NOMO-1 treated with dmso at 0.1 percent for 144 hours (cell line): ENCODE data around the gene TEAD2.
"Not testable (repeated sequence)": the region's sequence is repeated elsewhere in the genome, so short reads cannot be mapped to it uniquely, and the experiment has no call there.

ENCODE experiments used
- DNase-seq: peaks from one replicate; lab custom pipeline; 2025; ENCODE audit not compliant: unreplicated experiment; lab: John Stamatoyannopoulos, UW

TEAD2 gene

DNA sequence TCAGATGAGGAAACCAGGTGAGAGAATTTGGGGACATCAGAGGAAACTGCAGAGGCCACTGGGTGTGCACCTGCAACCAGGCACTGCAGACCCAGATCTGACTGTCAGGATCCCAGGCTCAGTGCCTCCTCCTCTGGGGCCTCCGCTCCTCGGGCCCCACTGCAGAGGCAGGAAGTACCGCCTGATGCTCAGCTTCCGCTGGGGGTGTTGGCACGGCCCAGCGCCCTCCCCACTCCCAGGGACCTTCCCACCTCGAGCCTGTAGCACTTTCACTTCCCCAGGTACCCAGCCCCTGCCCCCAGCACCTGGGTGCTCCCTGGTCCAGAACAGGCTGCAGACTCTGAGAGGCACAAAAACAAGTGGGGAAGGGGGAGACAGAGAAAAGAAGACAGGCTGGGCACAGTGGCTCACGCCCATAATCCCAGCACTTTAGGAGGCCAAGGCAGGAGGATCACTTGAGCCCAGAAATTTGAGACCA, 28.4 kb downstream of the TEAD2 start:
- DNase-seq, result peak; percentile 83

DNA sequence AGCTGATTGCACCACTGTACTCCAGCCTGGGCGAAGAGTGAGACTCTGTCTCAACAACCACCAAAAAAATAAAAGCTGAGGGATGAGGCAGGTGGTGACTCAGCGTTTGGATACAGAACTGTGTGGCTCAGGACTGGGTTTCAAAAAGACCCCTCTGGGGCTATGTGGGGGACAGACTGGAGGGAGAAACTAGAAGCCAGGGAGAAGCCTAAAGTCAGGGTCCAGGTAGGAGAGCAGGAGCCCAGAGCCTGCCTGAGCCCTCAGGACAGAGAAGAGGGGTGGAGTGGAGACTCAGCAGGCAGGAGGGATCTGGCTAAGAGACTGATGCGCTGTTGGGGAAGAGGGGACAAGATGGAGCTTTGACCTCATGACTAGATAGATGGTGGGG, 28.8 kb downstream of the TEAD2 start:
- peak; percentile 56 for DNase-seq

DNA sequence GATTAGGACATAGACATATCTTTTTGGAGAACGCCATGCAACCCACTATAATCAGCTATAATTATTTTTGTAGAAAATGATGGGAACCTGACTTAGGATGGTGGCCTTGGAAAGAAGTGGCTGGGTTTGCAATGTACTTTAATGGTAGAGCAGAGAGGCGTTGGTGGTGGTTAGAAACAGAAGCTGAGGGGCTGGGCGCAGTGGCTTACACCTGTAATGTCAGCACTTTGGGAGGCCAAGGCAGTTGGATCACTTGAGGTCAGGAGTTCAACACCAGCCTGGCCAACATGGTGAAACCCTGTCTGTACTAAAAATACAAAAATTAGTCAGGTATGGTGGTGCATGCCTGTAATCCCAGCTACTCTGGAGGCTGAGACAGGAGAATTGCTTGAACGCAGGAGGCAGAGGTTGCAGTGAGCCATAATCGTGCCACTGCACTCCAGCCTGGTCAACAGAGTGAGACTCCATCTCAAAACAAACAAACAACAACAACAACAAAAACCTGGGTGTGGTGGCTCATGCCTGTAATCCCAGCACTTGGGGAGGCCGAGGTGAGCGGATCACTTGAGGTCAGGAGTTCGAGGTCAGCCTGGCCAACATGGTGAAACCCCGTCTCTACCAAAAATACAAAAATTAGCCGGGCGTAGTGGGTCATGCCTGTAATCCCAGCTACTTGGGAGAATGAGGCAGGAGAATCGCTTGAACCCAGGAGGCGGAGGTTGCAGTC, 29.4 kb downstream of the TEAD2 start:
- not testable (repeated sequence) for DNase-seq

DNA sequence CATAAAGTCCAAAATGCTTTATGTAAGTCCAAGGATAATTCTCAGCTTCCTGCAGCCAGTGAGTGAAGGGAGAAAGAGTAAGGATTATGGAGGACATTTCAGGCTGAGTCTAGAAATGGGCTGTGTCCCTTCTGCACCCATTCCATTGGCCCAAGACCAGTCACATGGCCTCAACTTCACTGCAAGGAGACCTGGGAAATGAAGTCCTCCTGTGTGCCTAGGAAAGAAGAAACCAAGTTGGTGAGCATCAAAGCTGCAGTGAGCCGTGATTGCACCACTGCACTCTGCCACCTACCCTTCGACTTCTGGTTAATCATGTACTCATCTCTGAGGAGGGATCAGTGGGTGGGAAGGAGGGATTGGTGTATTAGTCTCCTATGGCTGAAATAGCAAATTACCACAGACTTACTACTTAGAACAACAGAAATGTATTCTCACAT, 30.6 kb downstream of the TEAD2 start:
- DNase-seq, result peak; percentile 70

DNA sequence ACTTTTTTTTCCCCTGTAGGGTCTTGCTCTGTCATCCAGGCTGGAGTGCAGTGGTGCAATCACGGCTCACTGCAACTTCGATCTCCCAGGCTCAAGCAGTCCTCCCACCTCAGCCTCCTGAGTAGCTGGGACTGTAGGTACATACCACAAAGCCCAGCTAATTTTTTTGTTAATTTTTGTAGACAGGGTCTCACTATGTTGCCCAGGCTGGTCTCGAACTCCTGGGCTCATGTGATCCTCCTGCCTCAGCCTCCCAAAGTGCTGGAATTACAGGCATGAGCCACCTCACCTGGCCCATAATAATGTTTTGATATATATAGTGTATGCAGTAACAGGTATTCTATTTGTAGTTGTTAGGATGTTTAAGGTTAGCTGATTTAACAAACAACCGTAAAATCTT, 31.0 kb downstream of the TEAD2 start:
- not testable (repeated sequence) for DNase-seq

DNA sequence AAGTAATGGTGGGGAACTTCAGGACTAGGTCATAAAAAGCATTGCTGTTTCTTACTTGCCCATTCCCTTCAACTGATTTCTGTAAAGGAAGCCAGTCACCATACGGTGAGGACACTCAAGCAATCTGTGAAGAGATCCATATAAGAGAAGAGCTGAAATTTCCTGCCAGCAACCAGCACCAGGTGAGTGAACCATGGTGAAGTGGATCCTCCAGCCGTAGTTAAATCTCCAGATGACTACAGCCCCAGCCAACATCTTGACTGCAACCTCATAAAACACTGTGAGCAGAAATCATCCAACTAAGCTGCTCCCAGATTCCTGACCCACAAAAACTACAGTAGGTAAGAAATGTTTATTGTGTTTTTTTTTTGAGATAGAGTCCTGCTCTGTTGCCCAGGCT, 33.5 kb downstream of the TEAD2 start:
- no peak for DNase-seq

DNA sequence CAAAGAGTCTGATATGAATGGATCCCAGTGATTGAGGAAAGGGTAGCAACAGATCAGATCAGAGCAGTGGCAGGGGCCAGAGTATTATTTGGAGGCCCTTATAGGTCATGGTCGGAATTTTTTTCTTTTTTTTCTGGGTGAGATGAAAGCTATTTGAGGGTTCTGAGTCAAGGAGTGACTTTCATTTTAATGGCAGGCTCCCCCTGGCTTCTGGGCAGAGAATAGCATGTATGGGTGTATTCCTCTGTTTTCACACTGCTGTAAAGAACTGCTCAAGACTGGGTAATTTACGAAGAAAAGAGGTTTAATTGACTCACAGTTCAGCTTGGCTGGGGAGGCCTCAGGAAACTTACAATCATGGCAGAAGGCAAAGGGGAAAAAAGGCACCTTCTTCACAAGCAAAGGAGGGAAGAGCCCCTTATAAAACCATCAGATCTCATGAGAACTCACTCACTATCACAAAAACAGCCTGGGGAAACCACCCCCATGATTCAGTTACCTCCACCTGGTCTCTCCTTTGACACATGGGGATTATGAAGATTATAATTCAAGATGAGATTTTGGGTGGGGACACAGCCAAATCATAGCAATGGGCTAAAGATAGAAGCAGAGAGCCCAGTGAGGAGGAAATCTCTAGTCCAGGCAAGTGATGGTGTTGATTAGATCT, 34.2 kb downstream of the TEAD2 start:
- no peak for DNase-seq

DNA sequence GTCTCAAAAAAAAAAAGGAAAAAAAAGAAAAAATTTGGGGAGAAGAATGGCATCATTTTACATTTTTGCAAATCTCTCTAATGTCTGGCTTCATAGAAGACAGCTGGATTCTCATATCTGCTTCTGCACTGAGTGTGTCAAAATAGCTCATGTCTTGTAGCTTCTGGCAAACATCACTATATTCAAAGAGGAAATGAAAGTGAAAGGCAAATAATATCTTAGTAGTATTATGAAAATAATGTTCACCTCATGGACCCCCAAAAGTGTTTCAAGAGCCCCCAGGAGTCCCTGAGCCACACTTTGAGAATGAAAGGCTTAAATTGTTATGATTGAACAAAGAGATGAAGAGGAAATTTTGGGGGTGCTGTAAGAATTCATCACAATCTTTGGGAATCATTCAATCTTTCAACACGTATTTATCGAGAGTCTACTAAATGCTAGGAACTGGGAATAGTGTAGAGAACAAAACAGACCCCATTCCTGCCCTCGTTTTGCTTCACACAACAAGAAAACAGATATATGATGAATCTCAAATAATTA, 36.0 kb downstream of the TEAD2 start:
- no peak for DNase-seq

DNA sequence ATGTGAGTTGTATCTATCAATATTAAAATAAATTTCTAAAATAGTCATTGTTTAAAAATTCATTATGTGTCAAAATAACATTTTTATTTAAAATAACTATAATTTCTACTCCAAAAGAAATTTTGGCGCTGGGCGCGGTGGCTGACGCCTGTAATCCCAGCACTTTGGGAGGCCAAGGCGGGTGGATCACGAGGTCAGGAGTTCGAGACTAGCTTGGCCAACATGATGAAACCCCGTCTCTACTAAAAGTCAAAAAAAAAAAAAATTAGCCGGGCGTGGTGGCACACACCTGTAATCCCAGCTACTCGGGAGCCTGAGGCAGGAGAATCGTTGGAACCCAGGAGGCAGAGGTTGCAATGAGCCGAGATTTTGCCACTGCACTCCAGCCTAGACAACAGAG, 36.5 kb downstream of the TEAD2 start:
- DNase-seq, result not testable (repeated sequence)

DNA sequence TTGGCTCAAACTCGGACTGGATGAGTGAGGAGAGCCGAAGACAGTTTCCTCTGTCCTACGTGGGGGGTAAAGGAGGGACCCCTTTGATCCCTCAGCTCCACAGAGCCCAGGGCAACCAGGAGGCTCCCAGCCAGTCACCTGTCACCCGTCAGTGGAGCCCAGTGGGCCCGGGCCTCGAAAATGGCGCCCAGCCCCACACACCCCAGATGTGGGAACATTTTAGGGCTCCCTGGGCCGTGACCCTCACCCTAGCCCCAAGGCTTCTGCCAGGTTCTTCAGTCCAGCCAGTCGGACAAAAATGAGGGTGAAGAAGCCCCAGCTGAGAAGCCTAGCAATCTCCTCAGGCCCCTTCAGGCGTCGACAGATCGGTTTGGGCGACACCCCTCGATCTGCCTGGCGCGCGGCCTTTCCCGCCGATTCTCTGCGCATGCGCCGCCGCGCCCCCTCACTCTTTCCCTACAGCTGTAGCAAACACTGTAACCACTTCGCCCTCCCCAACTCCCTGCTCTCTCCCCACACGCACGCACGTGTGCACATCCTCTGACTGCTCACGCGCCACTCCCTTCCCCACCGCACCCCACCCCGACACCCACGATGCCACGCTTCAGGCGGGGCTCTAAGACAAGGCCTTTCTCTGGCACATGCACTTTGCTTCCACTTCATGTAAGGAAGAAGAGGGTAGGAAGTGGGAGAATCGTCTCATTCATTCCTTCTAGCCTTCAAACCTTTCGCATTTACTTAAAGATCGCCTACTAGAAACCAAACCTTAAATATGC, 37.2 kb downstream of the TEAD2 start, which contains the start of gene SLC6A16:
SLC6A16 (minus strand) TSS at position 391 of the 776 bp plus-strand sequence. CDS start 13,844 bp downstream, outside the sequence.
- DNase-seq, result no peak

DNA sequence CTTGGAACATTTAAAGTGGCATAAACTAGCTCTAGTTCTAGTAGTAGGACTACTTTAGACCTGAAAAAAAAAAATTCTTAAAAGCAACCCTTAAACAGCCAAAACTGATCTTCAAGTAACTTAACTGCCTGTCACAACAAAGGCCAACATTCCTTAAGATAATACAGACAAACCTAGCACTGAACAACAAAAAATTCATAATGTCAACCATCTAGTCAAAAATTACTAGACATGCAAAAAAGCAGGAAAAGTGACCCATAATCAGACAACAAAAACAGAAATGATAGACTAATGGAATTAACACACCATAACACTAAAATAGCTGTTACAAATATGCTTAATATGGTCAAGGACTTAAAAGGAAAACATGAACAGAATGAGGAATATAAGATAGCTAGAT, 43.9 kb downstream of the TEAD2 start:
- DNase-seq, result no peak

DNA sequence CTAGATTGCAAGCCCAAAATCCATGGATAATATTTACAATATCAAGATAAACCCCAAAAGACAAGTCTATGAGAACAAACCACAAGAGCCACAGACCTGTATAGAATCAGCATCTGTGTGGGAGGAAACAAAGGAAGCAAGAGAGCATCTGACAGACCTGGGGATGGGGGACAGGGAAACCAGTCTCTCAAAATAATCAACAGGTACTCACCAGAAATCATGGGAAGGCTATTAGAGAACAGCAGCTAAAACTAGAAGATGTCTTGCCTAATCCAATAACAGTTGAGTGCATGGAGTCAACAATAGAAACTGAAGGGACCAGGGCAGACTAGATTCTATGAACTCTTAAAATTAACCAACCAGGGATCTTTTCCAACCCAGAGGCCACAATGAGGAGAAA, 45.9 kb downstream of the TEAD2 start:
- DNase-seq, result no peak

DNA sequence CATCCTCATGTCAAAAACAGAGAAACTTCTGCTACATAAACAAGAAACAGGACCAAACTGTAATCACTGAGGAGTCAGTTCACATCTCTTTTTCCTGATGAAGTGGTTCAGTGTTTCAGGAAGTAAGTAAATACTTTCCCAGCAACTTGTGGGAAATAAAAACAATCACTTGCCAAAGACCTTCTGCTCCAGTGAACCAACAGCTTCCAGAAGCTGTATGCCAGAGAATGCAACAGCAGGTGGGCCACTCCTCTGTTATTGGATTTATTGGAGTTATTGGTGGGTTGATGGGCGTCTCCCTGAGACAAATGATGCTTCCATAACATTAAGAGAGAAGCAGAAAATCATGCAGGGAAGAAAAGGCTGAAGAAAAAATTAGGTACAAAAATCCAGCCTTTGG, 47.1 kb downstream of the TEAD2 start:
- DNase-seq, result no peak

DNA sequence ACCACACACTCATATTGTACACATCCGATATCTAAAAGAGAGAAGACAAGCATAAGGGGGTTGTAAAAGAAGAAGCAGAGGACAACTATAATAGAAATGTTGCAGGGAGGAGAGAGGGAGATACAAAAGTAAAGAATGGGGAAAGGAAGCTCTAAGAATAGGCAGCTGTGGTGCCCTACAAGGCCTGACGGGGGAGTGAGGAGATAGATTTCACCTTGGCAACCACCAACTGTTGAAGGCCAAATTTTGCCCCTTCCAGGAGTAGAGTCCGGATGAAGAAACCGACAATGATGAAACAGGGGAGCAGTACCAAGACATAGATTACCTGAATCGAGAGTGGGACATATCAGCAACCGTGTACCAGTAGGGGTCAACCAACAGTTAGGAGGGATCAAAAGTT, 53.1 kb downstream of the TEAD2 start:
- no peak for DNase-seq

DNA sequence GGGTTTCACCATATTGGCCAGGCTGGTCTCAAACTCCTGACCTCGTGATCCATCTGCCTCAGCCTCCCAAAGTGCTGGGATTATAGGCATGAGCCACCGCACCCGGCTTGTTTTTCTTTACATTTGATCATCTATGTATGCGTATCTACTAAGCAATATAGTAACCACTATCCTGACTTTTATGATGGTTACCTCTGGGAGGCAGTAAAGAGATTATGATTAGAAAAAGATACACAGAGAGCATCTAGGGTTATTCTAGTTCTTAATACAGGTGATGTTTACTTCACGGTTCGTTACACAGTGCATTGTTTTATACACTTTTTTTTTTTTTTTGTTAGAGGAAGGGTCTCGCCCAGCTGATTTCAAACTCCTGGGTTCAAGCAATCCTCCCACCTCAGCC, 55.5 kb downstream of the TEAD2 start:
- not testable (repeated sequence) for DNase-seq

DNA sequence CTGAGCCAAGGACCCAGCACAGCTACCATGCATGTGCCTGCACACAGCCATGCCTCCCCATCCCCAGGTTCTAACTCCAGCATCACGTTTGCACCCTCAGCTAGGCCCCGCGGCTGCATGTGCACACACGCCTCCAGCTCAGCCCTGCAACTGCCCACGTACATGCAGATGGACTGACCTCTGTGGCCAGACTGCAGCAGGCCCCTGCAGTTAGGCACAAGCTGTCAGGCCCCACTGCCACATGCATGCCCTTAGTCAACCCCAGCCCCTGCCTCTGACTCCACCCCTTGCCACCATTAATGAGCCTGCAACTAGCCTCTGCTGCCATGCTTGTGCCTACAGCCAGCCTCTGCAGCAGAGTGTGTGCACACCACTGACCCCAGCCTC, 60.4 kb downstream of the TEAD2 start:
- DNase-seq, result no peak

DNA sequence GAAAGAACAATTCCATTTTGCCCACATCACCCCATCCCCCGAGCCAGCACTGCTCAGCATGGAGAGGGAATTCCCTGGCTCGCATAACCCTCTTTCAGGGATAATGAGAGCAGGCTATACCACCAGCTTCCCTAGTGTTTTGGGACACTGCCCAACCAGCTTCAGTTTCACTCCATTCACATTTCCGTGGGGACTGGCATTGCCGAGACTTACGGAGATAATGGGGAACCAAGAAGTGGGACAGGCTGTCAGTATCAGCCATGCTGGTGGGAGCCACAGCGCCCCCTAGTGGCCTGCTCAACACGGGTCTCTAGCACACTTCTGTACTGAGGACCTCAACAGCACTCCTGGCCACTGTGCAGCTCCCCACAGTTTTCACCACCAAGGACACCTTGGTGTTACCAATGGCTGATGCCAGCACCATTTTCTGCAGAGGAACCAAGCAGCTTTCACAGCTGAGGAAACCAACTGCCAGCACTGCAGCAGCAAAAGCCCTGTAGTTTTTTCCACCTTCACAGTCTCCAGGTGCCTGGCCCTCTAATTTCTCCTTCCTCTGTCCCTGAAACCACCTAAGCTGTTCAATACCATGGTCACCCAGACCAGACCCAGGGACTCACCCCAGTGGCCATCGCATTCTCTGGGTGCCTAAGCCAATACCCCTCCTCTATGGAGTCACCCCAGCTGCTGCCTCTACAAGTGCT, 60.9 kb downstream of the TEAD2 start:
- peak; percentile 71 for DNase-seq

DNA sequence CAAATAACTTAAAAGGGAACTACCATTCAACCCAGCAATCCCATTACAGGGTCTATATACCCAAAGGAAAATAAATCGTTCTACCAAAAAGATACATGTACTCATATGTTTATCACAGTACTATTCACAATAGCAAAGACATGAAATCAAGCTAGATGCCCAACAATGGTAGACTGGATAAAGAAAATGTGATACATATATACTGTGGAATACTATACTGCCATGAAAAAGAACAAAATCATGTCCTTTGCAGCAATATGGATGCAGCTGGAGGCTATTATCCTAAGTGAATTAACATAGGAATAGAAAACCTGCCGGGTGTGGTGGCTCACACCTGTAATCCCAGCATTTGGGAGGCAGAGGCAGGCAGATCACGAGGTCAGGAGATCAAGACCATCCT, 63.6 kb downstream of the TEAD2 start:
- not testable (repeated sequence) for DNase-seq

DNA sequence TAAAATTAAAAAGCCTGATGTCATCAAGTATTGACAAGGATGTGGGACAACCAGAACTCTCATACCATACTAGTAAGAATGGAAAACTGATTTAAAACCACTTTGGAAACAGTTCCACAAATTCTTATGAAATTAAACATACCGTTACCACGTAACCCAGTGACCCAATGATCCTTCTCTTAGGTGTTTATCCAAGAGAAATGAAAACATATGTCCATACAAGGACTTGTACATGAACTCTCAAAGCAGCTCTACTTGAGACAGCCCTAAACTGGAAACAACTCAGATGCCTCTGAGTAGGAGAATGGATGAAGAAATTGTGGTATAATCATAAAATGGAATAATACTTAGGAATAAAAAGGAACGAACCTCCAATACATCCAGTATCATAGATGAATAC, 64.8 kb downstream of the TEAD2 start:
- no peak for DNase-seq

DNA sequence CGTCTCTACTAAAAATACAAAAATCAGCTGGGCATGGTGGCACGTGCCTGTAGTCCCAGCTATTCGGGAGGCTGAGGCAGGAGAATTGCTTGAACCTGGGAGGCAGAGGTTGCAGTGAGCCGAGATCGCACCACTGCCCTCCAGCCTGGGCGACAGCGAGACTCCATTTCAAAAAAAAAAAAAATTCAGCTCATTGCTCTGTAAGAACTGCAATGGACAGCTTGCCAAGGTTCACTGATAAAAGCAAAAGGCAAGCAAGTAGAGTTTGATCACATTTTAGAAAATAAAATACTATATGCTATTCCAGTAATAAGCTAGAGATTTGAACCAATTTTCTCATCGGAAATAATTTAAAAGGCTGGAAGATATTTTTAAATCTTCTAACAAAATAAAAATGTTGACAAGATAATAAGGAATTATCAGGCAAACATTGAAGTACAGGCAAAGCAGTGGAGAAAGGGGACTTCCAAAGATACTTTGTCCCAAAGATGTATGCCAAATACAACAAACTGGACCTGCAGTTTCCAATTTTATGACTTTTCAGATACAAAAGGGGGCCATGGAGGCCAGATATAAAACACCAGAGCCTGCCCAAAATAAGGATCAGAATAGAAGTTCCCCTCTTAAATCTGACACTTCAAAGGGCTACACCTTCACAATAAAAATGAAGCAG, 66.9 kb downstream of the TEAD2 start:
- DNase-seq, result no peak
